Panc1 (cell line): ENCODE data around the gene PTPRK. TPM values are rescaled to one million over a fixed set of nuclear protein-coding genes. Genes with fewer than 3 reads are reported as not detected.

Source experiments
- ATAC-seq: fragments of 200-7000 bp; cut with Tn5 transposase; 2 replicates; pipeline ENCODE4 v1.9.1; 2020; ENCODE audit warnings: mild to moderate bottlenecking, moderate library complexity
- BruUV-seq: library from RNA; stranded (reverse); fragments of 400-500 nt; replicated peaks from 2 replicates; lab custom pipeline; 2021; lab: Mats Ljungman, UMichigan
- CTCF ChIA-PET: fragments of 300-600 bp; sonication (Branson Sonifier 250); formaldehyde crosslinking; loops from one replicate; lab custom pipeline; 2022; ENCODE audit warnings: antibody characterized with exemption; lab: Charles Lee
- POLR2A ChIA-PET: fragments of 300-600 bp; sonication (Branson Sonifier 250); formaldehyde crosslinking; loops from one replicate; lab custom pipeline; 2022; ENCODE audit warnings: antibody characterized with exemption; lab: Charles Lee
- DNase-seq: peaks from one replicate; pipeline ENCODE4 v3.0.0-alpha.2; 2010; ENCODE audit warnings: low read depth, low spot score
- H3K27ac ChIP-seq: 2 replicates; pipeline ENCODE4 v1.5.1; 2011; ENCODE audit warnings: mild to moderate bottlenecking, low read length, inconsistent platforms
- H3K27me3 ChIP-seq: fragments of 200-500 bp; sonication (Bioruptor generic); 2 replicates; pipeline ENCODE4 v1.6.0; 2014; ENCODE audit warnings: low read length, inconsistent platforms; ENCODE audit not compliant: control insufficient read depth, insufficient read depth
- H3K36me3 ChIP-seq: fragments of 200-500 bp; sonication (Bioruptor generic); 2 replicates; pipeline ENCODE4 v1.5.1; 2014; ENCODE audit warnings: inconsistent platforms, mild to moderate bottlenecking, low read length, moderate library complexity; ENCODE audit not compliant: control insufficient read depth, insufficient read depth
- H3K4me1 ChIP-seq: 2 replicates; pipeline ENCODE4 v1.5.1; 2011; ENCODE audit warnings: inconsistent platforms, mild to moderate bottlenecking, low read length, moderate library complexity; ENCODE audit not compliant: control insufficient read depth, insufficient read depth
- H3K4me3 ChIP-seq, 2 experiments: 2 replicates each; pipeline ENCODE4 v1.5.1; 2011 to 2012; ENCODE audit warnings: low read depth in 2 of 2, low read length in 2 of 2, mild to moderate bottlenecking in 2 of 2, inconsistent platforms in 1 of 2, moderate library complexity in 1 of 2
- H3K9me3 ChIP-seq: fragments of 200-500 bp; sonication (Bioruptor generic); 2 replicates; pipeline ENCODE4 v1.5.1; 2014; ENCODE audit warnings: low read depth, mild to moderate bottlenecking, inconsistent platforms, low read length, moderate library complexity; ENCODE audit not compliant: control insufficient read depth, insufficient read depth
- CTCF ChIP-seq: fragments of 450-650 bp; IDR thresholded peaks from 2 replicates; pipeline ENCODE4 v1.5.1; 2017; ENCODE audit warnings: mild to moderate bottlenecking
- POLR2AphosphoS5 ChIP-seq: IDR thresholded peaks from 2 replicates; pipeline ENCODE4 v1.6.1; 2012; ENCODE audit warnings: mild to moderate bottlenecking, low read depth, low read length, moderate library complexity
- REST ChIP-seq, 2 experiments: IDR thresholded peaks; 2 replicates each; pipeline ENCODE4 v1.6.1; 2011 to 2012; ENCODE audit warnings: low read depth in 2 of 2, control low read depth in 1 of 2, low read length in 1 of 2, mild to moderate bottlenecking in 1 of 2, moderate library complexity in 1 of 2; ENCODE audit not compliant: insufficient read depth in 1 of 2
- SIN3A ChIP-seq: IDR thresholded peaks from 2 replicates; pipeline ENCODE4 v1.6.1; 2012; ENCODE audit warnings: low read depth, mild to moderate bottlenecking, low read length, moderate library complexity, borderline replicate concordance; ENCODE audit not compliant: insufficient read depth
- TCF7L2 ChIP-seq: IDR thresholded peaks from 2 replicates; pipeline ENCODE4 v1.6.1; 2011; ENCODE audit warnings: mild to moderate bottlenecking, low read depth, low read length, inconsistent platforms
- in situ Hi-C: cut with HindIII; loops from 2 replicates; pipeline ENCODE4 v1.10.0; 2016; ENCODE audit warnings: low sequenced_read_pairs, low pct_unique_long_range_greater_than_20kb
- intact Hi-C: fragments of 100-400 bp; cut with micrococcal nuclease; formaldehyde crosslinking; loops from one replicate; pipeline ENCODE4 v1.10.0; 2022; ENCODE audit not compliant: unreplicated experiment
- total RNA-seq: library from RNA; stranded (reverse); gene quantifications from one replicate; pipeline ENCODE4 v1.2.1, GENCODE V29; 2021; ENCODE audit not compliant: unreplicated experiment

Gene PTPRK
- total RNA-seq, 1 experiment from 2014 or later = 61.8 TPM

GRCh38 chr6:128135325-128135724, 385.1 kb downstream of the PTPRK start:
- no TSS peak for BruUV-seq
- H3K27ac ChIP-seq = no peak overlapping the region
- ATAC-seq = no peak
- ChIA-PET CTCF (no interaction called here), POLR2A (no interaction called here)
- H3K4me3 ChIP-seq = no peak overlapping the region
- no peaks in the 10 kb centered on the region for H3K9me3 ChIP-seq
- no peak for TF ChIP-seq TCF7L2
- no peak for TF ChIP-seq SIN3A
- TF ChIP-seq POLR2AphosphoS5 = no peak
- no peaks in the 10 kb centered on the region for H3K36me3 ChIP-seq
- in situ Hi-C loops = no loop called here
- no peaks in the 10 kb centered on the region for H3K27me3 ChIP-seq
- no peak for DNase-seq
- peaks cover 7% of the 10 kb centered on the region; the same call in 1 of the 2 replicates for H3K4me1 ChIP-seq
- intact Hi-C loops = no loop called here

- no peak for ATAC-seq
These were observed 388.8 kb downstream of the PTPRK start for GRCh38 chr6:128131566-128131965.

More at GRCh38 chr6:128131566-128131965, 388.8 kb downstream of the PTPRK start:
- no peak for DNase-seq
- TF ChIP-seq SIN3A = no peak
- TF ChIP-seq REST (IDR thresholded peaks at IDR 0.05; ENCODE audit: insufficient read depth in 1 of 2, low read depth in 2 of 2, low read length in 1 of 2) = no peak
- no peak for TF ChIP-seq POLR2AphosphoS5
- TF ChIP-seq CTCF = no peak
- no peak for TF ChIP-seq TCF7L2
- in situ Hi-C loops (no loop called here), intact Hi-C loops (no loop called here)
- Histone ChIP-seq H3K9me3 (no peaks in the 10 kb centered on the region), H3K4me3 (no peak overlapping the region), H3K27ac (no peak overlapping the region), H3K27me3 (no peaks in the 10 kb centered on the region), H3K4me1 (peaks cover 7% of the 10 kb centered on the region; the same call in 1 of the 2 replicates), H3K36me3 (no peaks in the 10 kb centered on the region)
- ChIA-PET CTCF (no interaction called here), POLR2A (no interaction called here)
- no TSS peak for BruUV-seq
